SK-N-MC (cell line): Measurements from ENCODE around the gene CEND1.

Source experiments
- DNase-seq: peaks from one replicate; pipeline ENCODE4 v3.0.0-alpha.2; 2011; ENCODE audit warnings: low read depth, low spot score
- H3K27ac ChIP-seq: fragments of 200-600 bp; sonication (generic); 2 replicates; pipeline ENCODE4 v1.5.1; 2016; ENCODE audit warnings: mixed run types
- H3K36me3 ChIP-seq: fragments of 200-600 bp; sonication (generic); 2 replicates; pipeline ENCODE4 v1.6.1; 2017; ENCODE audit warnings: antibody characterized with exemption, low read length, mixed read lengths; ENCODE audit not compliant: insufficient read depth
- H3K4me3 ChIP-seq: fragments of 200-600 bp; sonication (generic); 2 replicates; pipeline ENCODE4 v1.5.1; 2016
- H3K9ac ChIP-seq: fragments of 200-600 bp; sonication (generic); 2 replicates; pipeline ENCODE4 v1.8.0; 2017; ENCODE audit warnings: mixed run types, mixed read lengths; ENCODE audit not compliant: insufficient read length
- H3K9me3 ChIP-seq: fragments of 200-600 bp; sonication (generic); 2 replicates; pipeline ENCODE4 v1.6.1; 2017; ENCODE audit warnings: low read depth, mild to moderate bottlenecking, antibody characterized with exemption, low read length, moderate library complexity, mixed read lengths
- EZH2 ChIP-seq: fragments of 200-600 bp; sonication (generic); IDR thresholded peaks from one replicate; pipeline ENCODE4 v1.6.1; 2017; ENCODE audit warnings: antibody characterized with exemption
- FOXP2 ChIP-seq: optimal IDR thresholded peaks from 2 replicates; pipeline ENCODE3; 2011; ENCODE audit warnings: mild to moderate bottlenecking, moderate library complexity; ENCODE audit not compliant: insufficient read depth; ENCODE audit errors: extremely low read length, control extremely low read depth
- POLR2AphosphoS5 ChIP-seq: IDR thresholded peaks from 2 replicates; pipeline ENCODE4 v1.6.1; 2012; ENCODE audit warnings: mild to moderate bottlenecking, low read depth, low read length, borderline replicate concordance

The CEND1 gene

GRCh38 chr11:783581-784015, 6.3 kb downstream of the CEND1 start:
- H3K4me3 ChIP-seq = no peak overlapping the region
- H3K36me3 ChIP-seq = no peaks in the 10 kb centered on the region
- no peak overlapping the region for H3K27ac ChIP-seq
- no peak overlapping the region for H3K9ac ChIP-seq
- H3K9me3 ChIP-seq = no peaks in the 10 kb centered on the region
- peak; percentile 18 for DNase-seq
- TF ChIP-seq FOXP2 (no peak), POLR2AphosphoS5 (peak; percentile 13; the same call in 1 of the 2 replicates), EZH2 (no peak)

GRCh38 chr11:782264-783174, 7.4 kb downstream of the CEND1 start:
- DNase-seq = no peak
- Histone ChIP-seq H3K9ac (no peak overlapping the region), H3K36me3 (no peaks in the 10 kb centered on the region), H3K9me3 (no peaks in the 10 kb centered on the region), H3K4me3 (no peak overlapping the region), H3K27ac (no peak overlapping the region)
- TF ChIP-seq EZH2 (no peak), FOXP2 (no peak), POLR2AphosphoS5 (peak; percentile 44; the same call in 1 of the 2 replicates)

- no peak overlapping the region for H3K9ac ChIP-seq
- no peaks in the 10 kb centered on the region for H3K9me3 ChIP-seq
Measured at GRCh38 chr11:779955-780532, 9.8 kb downstream of the CEND1 start.

GRCh38 chr11:778976-779954, 10.6 kb downstream of the CEND1 start:
- TF ChIP-seq EZH2 (no peak), FOXP2 (no peak), POLR2AphosphoS5 (no peak)
- H3K9me3 ChIP-seq = no peaks in the 10 kb centered on the region
- H3K4me3 ChIP-seq = no peak overlapping the region
- no peak for DNase-seq
- no peak overlapping the region for H3K9ac ChIP-seq
- peaks cover 5% of the 10 kb centered on the region; the same call in 1 of the 2 replicates for H3K36me3 ChIP-seq
- no peak overlapping the region for H3K27ac ChIP-seq

More at GRCh38 chr11:779955-780532, 9.8 kb downstream of the CEND1 start:
- no peak for DNase-seq
- no peak overlapping the region for H3K27ac ChIP-seq
- H3K4me3 ChIP-seq = no peak overlapping the region
- H3K36me3 ChIP-seq = peaks cover 2% of the 10 kb centered on the region; the same call in 1 of the 2 replicates
- no peak for TF ChIP-seq FOXP2
- no peak for TF ChIP-seq POLR2AphosphoS5
- no peak for TF ChIP-seq EZH2

- peak within 1 kb of the TSS; percentile 94 for H3K4me3 ChIP-seq
- DNase-seq = no peak
- H3K9me3 ChIP-seq = no peaks in the 10 kb centered on the region
- peak within 1 kb of the TSS; percentile 93 for H3K9ac ChIP-seq
- peak; percentile 11 for TF ChIP-seq FOXP2
- TF ChIP-seq EZH2 = no peak
- peak; percentile 84 for TF ChIP-seq POLR2AphosphoS5
- peak within 1 kb of the TSS; percentile 70; the same call in 1 of the 2 replicates for H3K27ac ChIP-seq
- peaks cover 18% of the 10 kb centered on the region; the same call in 1 of the 2 replicates for H3K36me3 ChIP-seq
Measured at GRCh38 chr11:777288-778255, 12.3 kb downstream of the CEND1 start, which contains the start of gene GATD1. TSS of gene GATD1 (minus strand) at chr11:777487. CDS start at chr11:777462, 25 bp downstream.

- Histone ChIP-seq H3K27ac (peak overlapping the region; percentile 70; the same call in 1 of the 2 replicates), H3K4me3 (peak overlapping the region; percentile 94), H3K36me3 (peaks cover 20% of the 10 kb centered on the region; the same call in 1 of the 2 replicates), H3K9me3 (no peaks in the 10 kb centered on the region), H3K9ac (peak overlapping the region; percentile 93)
- TF ChIP-seq POLR2AphosphoS5 (peak; percentile 46; the same call in 1 of the 2 replicates), EZH2 (no peak)
- no peak for DNase-seq
Measured at GRCh38 chr11:776561-777287, 13.2 kb downstream of the CEND1 start.

- peak overlapping the region; percentile 91 for H3K9ac ChIP-seq
- H3K9me3 ChIP-seq = no peaks in the 10 kb centered on the region
- DNase-seq = no peak
- no peak overlapping the region for H3K27ac ChIP-seq
- H3K36me3 ChIP-seq = peaks cover 26% of the 10 kb centered on the region; the same call in 1 of the 2 replicates
- TF ChIP-seq POLR2AphosphoS5 = no peak
- TF ChIP-seq EZH2 = no peak
- TF ChIP-seq FOXP2 = no peak
- peak overlapping the region; percentile 94 for H3K4me3 ChIP-seq
Measured at GRCh38 chr11:776263-776560, 13.7 kb downstream of the CEND1 start.
